Measurements from ENCODE around the gene SIL1. TPM values are rescaled to one million over a fixed set of nuclear protein-coding genes. Genes with fewer than 3 reads are reported as not detected.

The SIL1 gene
- polyA plus RNA-seq, 2 of the 4 experiments (the other 2 are of a cell fraction): 27.6 to 45.5 TPM

GRCh38 chr5:139078345-139078744 lies 119.8 kb downstream of the SIL1 start:
- ATAC-seq: 0 out of 6 replicates have a peak, but pooled peaks of 1 of the 2 experiments have one; percentile 36
- no peak overlapping the region for H3K4me2 ChIP-seq
- TF ChIP-seq EHF (CRISPR knock-in tag; IDR thresholded peaks at IDR 0.05): no peak
- TF ChIP-seq NPAS2 (CRISPR knock-in tag; IDR thresholded peaks at IDR 0.05; ENCODE audit: borderline replicate concordance): no peak
- TF ChIP-seq JUNB (IDR thresholded peaks at IDR 0.05): no peak
- TF ChIP-seq CEBPB (IDR thresholded peaks at IDR 0.05): no peak
- no peak for TF ChIP-seq ZSCAN20 (CRISPR knock-in tag; IDR thresholded peaks at IDR 0.05)
- TF ChIP-seq PBX3 (IDR thresholded peaks at IDR 0.05): no peak
- no peak for TF ChIP-seq CHD4 (IDR thresholded peaks at IDR 0.05; ENCODE audit: borderline replicate concordance)
- no peak for TF ChIP-seq NR3C1 (IDR thresholded peaks at IDR 0.05)
- no peak for TF ChIP-seq HOXA7 (CRISPR knock-in tag; IDR thresholded peaks at IDR 0.05)
- TF ChIP-seq POLR2A (IDR thresholded peaks at IDR 0.05; ENCODE audit: low read length): no peak
- TF ChIP-seq E2F6 (IDR thresholded peaks at IDR 0.05; ENCODE audit: borderline replicate concordance, low read depth): no peak
- TF ChIP-seq MAFK (IDR thresholded peaks at IDR 0.05; ENCODE audit: partially characterized antibody): no peak
- TF ChIP-seq ELK1 (IDR thresholded peaks at IDR 0.05; ENCODE audit: low read depth, low read length): no peak
- ChIA-PET POLR2A (no interaction called here), CTCF (no interaction called here)
- FAIRE-seq: no peak
- no peaks in the 10 kb centered on the region for H3K9me3 ChIP-seq
- H3K4me1 ChIP-seq: no peaks in the 10 kb centered on the region
- DNase-seq (ENCODE audit: low read depth in 1 of 2, low spot score in 1 of 2): no peak
- WGBS (ENCODE audit: missing lambda C conversion rate): 89% methylated on average over 4 of the region's 4 CpGs
- H3K27ac ChIP-seq: no peak overlapping the region
- H3K4me3 ChIP-seq: no peak overlapping the region

- no peak for FAIRE-seq
- no peaks in the 10 kb centered on the region for H3K9me3 ChIP-seq
- no peak for ATAC-seq
- CTCF ChIA-PET: no interaction called here
- no peaks in the 10 kb centered on the region for H3K4me1 ChIP-seq
- no peak for DNase-seq (ENCODE audit: low read depth in 1 of 2, low spot score in 1 of 2)
- no peak overlapping the region for H3K4me2 ChIP-seq
- WGBS (ENCODE audit: missing lambda C conversion rate): 68% methylated on average over 1 of the region's 1 CpG
- no peak overlapping the region for H3K4me3 ChIP-seq
- POLR2A ChIA-PET: no interaction called here
- no peak overlapping the region for H3K27ac ChIP-seq
- TF ChIP-seq PHF8 (IDR thresholded peaks at IDR 0.05; ENCODE audit: borderline replicate concordance, low read depth) (no peak), ESRRA (IDR thresholded peaks at IDR 0.05; ENCODE audit: borderline replicate concordance, low read length) (no peak), TP53 (CRISPR knock-in tag; IDR thresholded peaks at IDR 0.05) (no peak), FOSB (CRISPR knock-in tag; IDR thresholded peaks at IDR 0.05) (no peak), RCOR1 (IDR thresholded peaks at IDR 0.05; ENCODE audit: low read depth, low read length) (no peak), ZC3H11A (IDR thresholded peaks at IDR 0.05) (no peak), KDM1A (IDR thresholded peaks at IDR 0.05; ENCODE audit: low read depth) (no peak), HES2 (IDR thresholded peaks at IDR 0.05) (no peak), NR3C1 (IDR thresholded peaks at IDR 0.05) (no peak), JUNB (IDR thresholded peaks at IDR 0.05) (no peak), FOSL2 (IDR thresholded peaks at IDR 0.05) (no peak), FOSL2 (CRISPR knock-in tag; IDR thresholded peaks at IDR 0.05) (no peak), ZNF302 (CRISPR knock-in tag; IDR thresholded peaks at IDR 0.05) (no peak), BCL3 (IDR thresholded peaks at IDR 0.05) (no peak), HEYL (CRISPR knock-in tag; IDR thresholded peaks at IDR 0.05) (no peak), HDAC2 (IDR thresholded peaks at IDR 0.05) (no peak), E2F6 (IDR thresholded peaks at IDR 0.05; ENCODE audit: borderline replicate concordance, low read depth) (no peak)
These were observed 120.3 kb downstream of the SIL1 start for GRCh38 chr5:139077899-139078298.

All from A549 (cell line).